Tibial artery (tissue), 4 donors: ENCODE measurements around the gene BNC1.

Source experiments
- DNase-seq, 2 donors: peaks; one replicate each; pipeline ENCODE4 v3.0.0-alpha.2; 2019
- H3K27ac ChIP-seq, 2 donors: fragments of 200-600 bp; sonication (generic) in 1 of 2; 1 replicate in 1 of 2; 2 replicates in 1 of 2; pipeline ENCODE4 v1.5.1; 2018 to 2019; ENCODE audit warnings: mild to moderate bottlenecking in 1 of 2
- H3K27me3 ChIP-seq, 2 donors: fragments of 200-600 bp; sonication (generic) in 1 of 2; one replicate each; pipeline versions ENCODE4 v1.5.1 to v1.6.0; 2016 to 2019
- H3K36me3 ChIP-seq, 3 donors: fragments of 200-600 bp; sonication (generic) in 2 of 3; one replicate each; pipeline ENCODE4 v1.5.1; 2016 to 2019; ENCODE audit warnings: mild to moderate bottlenecking in 2 of 3
- H3K4me1 ChIP-seq, 4 donors: fragments of 200-600 bp; sonication (generic) in 2 of 4; 1 replicate in 3 of 4; 2 replicates in 1 of 4; pipeline ENCODE4 v1.5.1; 2016 to 2019
- H3K4me3 ChIP-seq, 2 donors: fragments of 200-600 bp; sonication (generic) in 1 of 2; 1 replicate in 1 of 2; 2 replicates in 1 of 2; pipeline ENCODE4 v1.5.1; 2018 to 2019; ENCODE audit warnings: mild to moderate bottlenecking in 2 of 2
- H3K9me3 ChIP-seq, 3 donors: fragments of 200-600 bp; sonication (generic) in 1 of 3; one replicate each; pipeline ENCODE4 v1.5.1; 2016 to 2019
- CTCF ChIP-seq, 2 experiments: fragments of 200-600 bp in 1 of 2; fragments of 450-650 bp in 1 of 2; IDR thresholded peaks; one replicate each; pipeline ENCODE4 v1.5.1; 2017 to 2019; ENCODE audit warnings: antibody characterized with exemption in 2 of 2, mild to moderate bottlenecking in 1 of 2, moderate library complexity in 1 of 2
- intact Hi-C: fragments of 100-400 bp; cut with DNase I; formaldehyde crosslinking; loops from one replicate; pipeline ENCODE4 v1.15.0; 2023; ENCODE audit warnings: low total_unique reads

The BNC1 gene

GRCh38 chr15:83282141-83282540 is 2.3 kb downstream of the BNC1 start:
- H3K4me1 ChIP-seq, result peaks cover 0 to 21% (median 17%) of the 10 kb centered on the region in 4 donors
- no peak overlapping the region for H3K4me3 ChIP-seq
- no peaks in the 10 kb centered on the region for H3K9me3 ChIP-seq
- no peaks in the 10 kb centered on the region for H3K36me3 ChIP-seq
- no peak for DNase-seq
- no peak overlapping the region for H3K27ac ChIP-seq
- intact Hi-C loops, result no loop called here
- H3K27me3 ChIP-seq, result peaks cover 0 to 52% of the 10 kb centered on the region in 2 donors
- TF ChIP-seq CTCF (IDR thresholded peaks at IDR 0.05), result no peak

DNA sequence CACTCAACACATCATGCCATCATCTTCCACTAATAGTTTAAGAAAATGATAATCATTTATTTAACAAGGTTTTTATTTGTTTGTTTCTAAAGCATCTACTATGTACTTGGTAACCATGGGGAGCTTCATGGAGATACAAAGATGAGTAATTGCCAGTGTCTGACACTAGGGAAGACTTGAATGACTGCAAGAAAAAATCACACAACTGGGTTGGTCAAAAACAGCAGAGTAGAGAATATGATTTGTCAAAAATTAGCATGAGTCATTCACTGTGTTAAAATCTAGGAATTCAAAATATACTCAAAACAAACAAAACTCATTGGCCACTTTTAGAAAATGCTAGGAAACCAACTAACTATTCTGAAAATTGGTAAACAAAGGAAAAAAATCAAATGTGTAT is 6.3 kb downstream of the BNC1 start:
- peaks cover 0 to 31% of the 10 kb centered on the region in 2 donors for H3K27me3 ChIP-seq
- no peak overlapping the region for H3K4me3 ChIP-seq
- no peaks in the 10 kb centered on the region for H3K9me3 ChIP-seq
- H3K4me1 ChIP-seq, result peaks cover 0 to 5% (median 2%) of the 10 kb centered on the region in 4 donors
- no peak for TF ChIP-seq CTCF (IDR thresholded peaks at IDR 0.05)
- DNase-seq, result no peak
- intact Hi-C loops, result no loop called here
- no peak overlapping the region for H3K27ac ChIP-seq
- no peaks in the 10 kb centered on the region for H3K36me3 ChIP-seq

- TF ChIP-seq CTCF (IDR thresholded peaks at IDR 0.05), result no peak
- H3K4me1 ChIP-seq, result no peaks in the 10 kb centered on the region
- no peaks in the 10 kb centered on the region for H3K9me3 ChIP-seq
- H3K27me3 ChIP-seq, result peaks cover 0 to 16% of the 10 kb centered on the region in 2 donors
- DNase-seq, result no peak
- H3K4me3 ChIP-seq, result no peak overlapping the region
- intact Hi-C loops, result no loop called here
- H3K27ac ChIP-seq, result no peak overlapping the region
- no peaks in the 10 kb centered on the region for H3K36me3 ChIP-seq
Observed at GRCh38 chr15:83276661-83277060, 7.8 kb downstream of the BNC1 start.

DNA sequence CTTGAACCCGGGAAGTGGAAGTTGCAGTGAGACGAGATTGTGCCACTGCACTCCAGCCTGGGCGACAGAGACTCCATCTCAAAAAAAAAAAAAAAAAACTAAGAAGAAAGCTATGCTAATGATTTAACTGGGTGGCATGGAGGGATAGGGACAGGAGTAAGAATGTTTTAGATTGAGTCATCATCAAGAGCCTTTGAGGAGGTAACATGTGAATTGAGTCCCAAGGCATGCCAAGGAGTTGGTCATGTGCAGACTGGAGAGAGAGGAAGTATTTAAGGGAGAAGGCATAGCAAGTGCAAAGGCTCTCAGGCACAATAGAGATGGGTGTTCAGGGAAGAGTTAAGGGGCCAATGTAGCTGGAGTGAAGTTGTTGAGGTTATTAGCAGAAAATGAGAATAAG is 9.1 kb downstream of the BNC1 start:
- Histone ChIP-seq H3K27ac (no peak overlapping the region), H3K27me3 (peaks cover 0 to 4% of the 10 kb centered on the region in 2 donors), H3K4me1 (no peaks in the 10 kb centered on the region), H3K9me3 (no peaks in the 10 kb centered on the region), H3K36me3 (no peaks in the 10 kb centered on the region), H3K4me3 (no peak overlapping the region)
- no peak for DNase-seq
- intact Hi-C loops, result no loop called here
- TF ChIP-seq CTCF (IDR thresholded peaks at IDR 0.05), result no peak

GRCh38 chr15:83270176-83270575 is 14.3 kb downstream of the BNC1 start:
- Histone ChIP-seq H3K4me1 (no peaks in the 10 kb centered on the region), H3K4me3 (no peak overlapping the region), H3K27ac (no peak overlapping the region), H3K27me3 (peaks cover 0 to 5% of the 10 kb centered on the region in 2 donors), H3K9me3 (no peaks in the 10 kb centered on the region), H3K36me3 (no peaks in the 10 kb centered on the region)
- no peak for DNase-seq
- intact Hi-C loops, result no loop called here
- TF ChIP-seq CTCF (IDR thresholded peaks at IDR 0.05), result no peak

- Histone ChIP-seq H3K9me3 (no peaks in the 10 kb centered on the region), H3K27me3 (peaks cover 0 to 12% of the 10 kb centered on the region in 2 donors), H3K36me3 (no peaks in the 10 kb centered on the region), H3K27ac (no peak overlapping the region), H3K4me3 (no peak overlapping the region), H3K4me1 (no peaks in the 10 kb centered on the region)
- no peak for TF ChIP-seq CTCF (IDR thresholded peaks at IDR 0.05)
- intact Hi-C loops, result no loop called here
- DNase-seq, result no peak
Observed at GRCh38 chr15:83268147-83268546, 16.3 kb downstream of the BNC1 start.
